Coronary artery (tissue), 2 donors: Measurements from ENCODE around the gene LPCAT3.

Experiments used
- DNase-seq: peaks from one replicate; pipeline ENCODE4 v3.0.0-alpha.2; 2017; ENCODE audit warnings: low spot score
- H3K27ac ChIP-seq, 2 donors: fragments of 200-600 bp; sonication (generic); one replicate each; pipeline ENCODE4 v1.5.1; 2016 to 2019
- H3K4me3 ChIP-seq: fragments of 200-600 bp; sonication (generic); 2 replicates; pipeline ENCODE4 v1.5.1; 2016; ENCODE audit warnings: mild to moderate bottlenecking, moderate library complexity
- TF ChIP-seq, protein P1 (sequence below): fragments of 200-600 bp; sonication (generic); IDR thresholded peaks from one replicate; pipeline ENCODE4 v1.5.1; 2019; ENCODE audit warnings: antibody characterized with exemption

LPCAT3 gene

DNA sequence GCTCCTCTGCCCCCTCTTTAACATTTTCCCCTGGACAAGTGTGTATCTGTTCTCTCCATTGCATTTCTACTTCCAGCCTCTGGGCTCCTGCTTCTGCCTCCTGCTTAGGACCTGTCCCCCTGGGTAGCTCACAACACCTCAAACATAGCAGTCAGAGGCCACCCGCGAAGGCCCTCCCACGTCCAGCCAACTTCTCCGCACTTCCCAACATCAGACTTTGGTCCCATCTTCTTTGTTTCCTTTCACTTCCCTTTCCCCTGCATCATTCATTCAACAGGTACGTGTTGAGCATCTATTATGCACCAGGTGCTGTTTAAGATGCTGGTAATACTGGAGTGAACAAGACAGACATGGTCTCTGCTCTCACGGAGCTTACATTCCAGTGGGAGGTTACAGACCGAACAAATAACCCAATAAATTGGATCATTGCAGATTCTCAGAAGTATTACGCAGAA is 71.3 kb downstream of the LPCAT3 start:
- peak overlapping the region; percentile 45 for H3K4me3 ChIP-seq
- TF ChIP-seq, protein P1, sequence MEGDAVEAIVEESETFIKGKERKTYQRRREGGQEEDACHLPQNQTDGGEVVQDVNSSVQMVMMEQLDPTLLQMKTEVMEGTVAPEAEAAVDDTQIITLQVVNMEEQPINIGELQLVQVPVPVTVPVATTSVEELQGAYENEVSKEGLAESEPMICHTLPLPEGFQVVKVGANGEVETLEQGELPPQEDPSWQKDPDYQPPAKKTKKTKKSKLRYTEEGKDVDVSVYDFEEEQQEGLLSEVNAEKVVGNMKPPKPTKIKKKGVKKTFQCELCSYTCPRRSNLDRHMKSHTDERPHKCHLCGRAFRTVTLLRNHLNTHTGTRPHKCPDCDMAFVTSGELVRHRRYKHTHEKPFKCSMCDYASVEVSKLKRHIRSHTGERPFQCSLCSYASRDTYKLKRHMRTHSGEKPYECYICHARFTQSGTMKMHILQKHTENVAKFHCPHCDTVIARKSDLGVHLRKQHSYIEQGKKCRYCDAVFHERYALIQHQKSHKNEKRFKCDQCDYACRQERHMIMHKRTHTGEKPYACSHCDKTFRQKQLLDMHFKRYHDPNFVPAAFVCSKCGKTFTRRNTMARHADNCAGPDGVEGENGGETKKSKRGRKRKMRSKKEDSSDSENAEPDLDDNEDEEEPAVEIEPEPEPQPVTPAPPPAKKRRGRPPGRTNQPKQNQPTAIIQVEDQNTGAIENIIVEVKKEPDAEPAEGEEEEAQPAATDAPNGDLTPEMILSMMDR = no peak
- no peak for DNase-seq
- H3K27ac ChIP-seq = peak overlapping the region in 1 of 2 donors; percentile 94

DNA sequence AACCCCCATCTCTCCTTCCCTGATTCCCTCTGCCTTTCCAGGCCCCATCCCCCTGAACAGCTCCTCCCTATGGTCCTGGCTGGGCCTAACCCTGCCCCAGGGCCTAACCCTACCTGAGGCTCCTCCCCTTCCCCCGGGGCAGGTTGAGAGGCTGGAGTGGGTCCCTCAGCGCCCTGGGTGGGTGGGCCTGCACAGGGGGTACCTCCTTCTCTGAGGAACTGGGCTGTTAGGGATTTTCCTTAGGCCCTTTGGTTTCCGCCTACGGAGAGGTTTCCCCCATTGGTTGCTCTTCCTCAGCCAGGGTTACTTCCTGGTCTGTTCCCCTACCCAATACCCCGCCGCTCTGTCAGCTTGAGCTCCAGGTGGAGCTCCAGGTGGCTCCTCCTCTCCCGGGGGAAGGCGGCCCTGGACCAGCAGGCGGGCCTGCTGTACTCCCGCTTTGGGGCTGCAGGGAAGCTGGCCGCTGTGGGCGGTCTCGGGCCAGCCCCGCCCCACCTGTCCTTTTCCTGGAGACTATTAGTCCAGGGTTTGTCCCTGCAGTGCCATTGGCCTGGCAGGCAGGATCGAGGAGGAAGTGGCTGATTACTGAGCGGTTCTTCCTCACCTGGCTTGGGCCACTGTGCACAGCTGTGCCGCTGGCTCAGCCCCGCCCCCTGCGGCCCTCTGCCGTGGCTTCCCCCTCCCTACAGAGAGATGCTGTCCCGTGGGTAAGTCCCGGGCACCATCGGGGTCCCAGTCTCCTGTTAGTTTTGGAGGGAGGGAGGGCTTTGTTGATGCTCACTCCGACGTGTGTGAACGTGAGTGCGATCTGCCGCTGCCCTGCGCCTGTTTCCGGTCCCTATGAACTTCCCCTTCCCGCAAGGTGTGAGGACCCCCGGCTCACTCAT is 72.0 kb downstream of the LPCAT3 start:
- peak overlapping the region in 1 of 2 donors; percentile 94 for H3K27ac ChIP-seq
- TF ChIP-seq, protein P1 = no peak
- no peak for DNase-seq
- peak overlapping the region; percentile 45 for H3K4me3 ChIP-seq

DNA sequence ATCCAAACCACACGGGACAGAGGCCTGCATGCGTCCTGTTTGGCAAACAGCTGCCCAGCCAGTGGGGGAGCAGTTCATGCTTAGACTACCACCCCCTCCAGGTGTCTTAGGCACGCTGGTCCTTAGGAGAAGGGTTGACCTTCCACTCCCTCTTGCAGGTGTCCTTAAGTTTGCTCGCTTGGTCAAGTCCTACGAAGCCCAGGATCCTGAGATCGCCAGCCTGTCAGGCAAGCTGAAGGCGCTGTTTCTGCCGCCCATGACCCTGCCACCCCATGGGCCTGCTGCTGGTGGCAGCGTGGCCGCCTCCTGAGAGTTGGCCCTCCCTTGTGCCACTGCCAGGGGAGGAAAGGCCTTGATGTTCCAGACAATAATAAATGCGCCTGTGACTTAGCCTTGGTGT is 72.7 kb downstream of the LPCAT3 start:
- DNase-seq = no peak
- TF ChIP-seq, protein P1 = no peak
- Histone ChIP-seq H3K4me3 (peak overlapping the region; percentile 78), H3K27ac (peak overlapping the region in 1 of 2 donors; percentile 94)

DNA sequence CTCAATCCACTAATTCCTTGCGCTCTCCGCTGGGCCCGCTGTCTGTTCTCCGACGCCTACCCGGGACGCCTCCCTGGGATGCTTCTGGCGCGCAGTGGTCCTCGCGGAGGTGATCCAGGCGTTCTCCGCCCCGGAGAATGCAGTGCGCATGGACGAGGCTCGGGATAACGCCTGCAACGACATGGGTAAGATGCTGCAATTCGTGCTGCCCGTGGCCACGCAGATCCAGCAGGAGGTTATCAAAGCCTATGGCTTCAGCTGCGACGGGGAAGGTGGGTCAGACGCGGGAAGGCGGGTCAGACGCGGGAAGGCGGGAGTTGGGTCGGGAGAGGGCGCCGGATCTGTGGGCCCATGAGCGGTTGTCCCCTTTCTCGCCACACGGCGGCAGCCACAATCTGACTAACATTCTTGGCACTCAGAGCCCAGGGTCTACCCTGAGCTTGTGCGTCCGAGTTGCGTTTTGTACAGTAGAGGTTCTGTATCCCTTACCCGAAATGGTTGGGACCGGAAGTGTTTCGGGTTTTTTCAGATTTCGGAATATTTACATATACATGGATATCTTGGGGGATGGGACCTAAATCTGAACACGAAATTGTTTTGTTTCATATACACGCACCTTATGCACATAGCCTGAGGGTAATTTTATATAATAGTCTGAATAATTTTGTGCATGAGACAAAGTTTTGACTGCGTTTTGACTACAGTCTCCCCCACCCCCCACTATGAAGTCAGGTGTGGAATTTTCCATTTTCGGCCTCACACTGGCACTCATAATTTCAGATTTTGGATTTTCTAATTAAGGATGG is 73.7 kb downstream of the LPCAT3 start:
- H3K27ac ChIP-seq = peak overlapping the region; percentile 91 to 94
- peak; percentile 97 for DNase-seq
- TF ChIP-seq, protein P1 = peak; percentile 52
- H3K4me3 ChIP-seq = peak overlapping the region; percentile 78

DNA sequence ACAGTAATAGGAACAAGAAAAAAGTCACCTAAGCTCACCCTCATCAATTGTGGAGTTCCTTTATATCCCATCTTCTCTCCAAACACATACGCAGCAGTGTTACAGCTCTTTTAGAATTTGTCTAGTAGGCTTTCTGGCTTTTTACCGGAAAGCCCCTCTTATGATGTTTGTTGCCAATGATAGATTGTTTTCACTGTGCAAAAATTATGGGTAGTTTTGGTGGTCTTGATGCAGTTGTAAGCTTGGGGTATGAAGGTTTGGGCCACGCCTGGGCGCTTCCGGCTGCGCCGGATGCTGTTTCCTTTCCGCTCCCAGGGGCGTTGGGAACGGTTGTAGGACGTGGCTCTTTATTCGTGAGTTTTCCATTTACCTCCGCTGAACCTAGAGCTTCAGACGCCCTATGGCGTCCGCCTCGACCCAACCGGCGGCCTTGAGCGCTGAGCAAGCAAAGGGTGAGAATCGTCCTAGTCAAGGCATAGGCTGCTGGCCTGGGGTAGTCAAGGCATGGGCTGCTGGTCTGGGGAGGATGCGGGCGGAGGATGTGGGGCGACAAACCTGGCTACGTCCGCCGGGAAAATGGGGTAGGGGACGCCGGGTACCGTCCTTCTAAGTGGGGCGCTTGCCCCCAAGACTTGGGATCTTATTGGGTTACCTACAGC is 74.4 kb downstream of the LPCAT3 start, which contains the start of the genes C12orf57 and RNU7-1:
TSS of gene C12orf57 (plus strand) at position 301 of the 659 bp plus-strand sequence. CDS start at position 401, 100 bp downstream.
TSS of gene RNU7-1 (plus strand) at position 95 of the 659 bp plus-strand sequence.
- TF ChIP-seq, protein P1 = no peak
- H3K27ac ChIP-seq = peak within 1 kb of the TSS; percentile 91 to 94
- H3K4me3 ChIP-seq = peak within 1 kb of the TSS; percentile 78
- peak; percentile 88 for DNase-seq

DNA sequence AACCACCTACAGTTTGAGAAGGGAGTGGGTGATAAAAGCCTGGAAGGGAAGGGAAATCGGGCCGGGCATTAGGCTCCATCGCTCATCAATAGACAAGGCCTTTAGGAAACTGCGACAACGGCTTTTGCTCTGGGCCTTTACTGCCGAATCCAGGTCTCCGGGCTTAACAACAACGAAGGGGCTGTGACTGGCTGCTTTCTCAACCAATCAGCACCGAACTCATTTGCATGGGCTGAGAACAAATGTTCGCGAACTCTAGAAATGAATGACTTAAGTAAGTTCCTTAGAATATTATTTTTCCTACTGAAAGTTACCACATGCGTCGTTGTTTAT is 74.9 kb downstream of the LPCAT3 start:
- TF ChIP-seq, protein P1 = no peak
- peak overlapping the region; percentile 91 to 94 for H3K27ac ChIP-seq
- peak; percentile 90 for DNase-seq
- H3K4me3 ChIP-seq = peak overlapping the region; percentile 78
